ENCODE results near the gene TMEM190.
"Not testable (repeated sequence)": the region's sequence is repeated elsewhere in the genome, so short reads cannot be mapped to it uniquely, and the experiment has no call there.

Gene TMEM190

GRCh38 chr19:55402509-55402908 is 25.9 kb downstream of the TMEM190 start:
- TF ChIP-seq CTCF (IDR thresholded peaks at IDR 0.05; ENCODE audit: low read depth, low read length), result no peak
- H3K4me3 ChIP-seq (ENCODE audit: low read depth, low read length), result no peak overlapping the region

- peak overlapping the region; percentile 78 for H3K4me3 ChIP-seq (ENCODE audit: low read depth, low read length)
- no peak for TF ChIP-seq CTCF (IDR thresholded peaks at IDR 0.05; ENCODE audit: low read depth, low read length)
These were observed 29.0 kb downstream of the TMEM190 start for GRCh38 chr19:55405638-55406037.

GRCh38 chr19:55406091-55406825 is 29.6 kb downstream of the TMEM190 start:
- TF ChIP-seq CTCF (IDR thresholded peaks at IDR 0.05; ENCODE audit: low read depth, low read length), result no peak
- H3K4me3 ChIP-seq (ENCODE audit: low read depth, low read length), result peak overlapping the region; percentile 78

GRCh38 chr19:55406826-55407549 is 30.4 kb downstream of the TMEM190 start:
- peak overlapping the region; percentile 78 for H3K4me3 ChIP-seq (ENCODE audit: low read depth, low read length)
- TF ChIP-seq CTCF (IDR thresholded peaks at IDR 0.05; ENCODE audit: low read depth, low read length), result no peak

- H3K4me3 ChIP-seq (ENCODE audit: low read depth, low read length), result peak within 1 kb of the TSS; percentile 78
These were observed 30.8 kb downstream of the TMEM190 start, which contains the start of gene UBE2S for GRCh38 chr19:55407550-55407799. TSS of gene UBE2S (minus strand) at chr19:55407788. CDS start at chr19:55407589, 199 bp downstream.

- peak overlapping the region; percentile 78 for H3K4me3 ChIP-seq (ENCODE audit: low read depth, low read length)
- no peak for TF ChIP-seq CTCF (IDR thresholded peaks at IDR 0.05; ENCODE audit: low read depth, low read length)
These were observed 31.3 kb downstream of the TMEM190 start for GRCh38 chr19:55407800-55408532.

- H3K4me3 ChIP-seq (ENCODE audit: low read depth, low read length), result peak overlapping the region; percentile 51
These were observed 31.9 kb downstream of the TMEM190 start for GRCh38 chr19:55408533-55408872.

GRCh38 chr19:55409179-55409578 is 32.6 kb downstream of the TMEM190 start:
- H3K4me3 ChIP-seq (ENCODE audit: low read depth, low read length), result not testable (repeated sequence)

More at GRCh38 chr19:55408533-55408872, 31.9 kb downstream of the TMEM190 start:
- no peak for TF ChIP-seq CTCF (IDR thresholded peaks at IDR 0.05; ENCODE audit: low read depth, low read length)
